ENCODE measurements around the gene SDK1.

The SDK1 gene

DNA sequence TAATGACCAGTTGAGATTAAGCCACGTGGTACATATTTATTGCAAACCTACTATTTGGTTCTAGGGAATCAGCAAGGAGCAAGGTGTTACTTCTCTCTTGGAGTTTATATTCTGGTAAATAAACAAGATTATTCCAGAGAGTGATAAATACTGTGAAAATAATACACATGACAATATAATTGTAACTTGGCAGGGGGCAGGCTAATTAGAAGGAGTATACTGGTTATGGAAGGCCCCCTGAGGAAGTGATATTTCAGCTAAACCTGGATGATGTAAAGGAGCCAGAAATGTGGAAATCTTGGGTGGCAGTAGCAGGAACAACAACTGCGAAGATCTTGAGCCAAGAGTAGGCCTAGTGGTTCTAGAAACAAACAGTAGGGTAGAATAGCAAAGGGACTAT is 111.8 kb downstream of the SDK1 start:
- no peak for DNase-seq (ENCODE audit: low read depth, low spot score)

DNA sequence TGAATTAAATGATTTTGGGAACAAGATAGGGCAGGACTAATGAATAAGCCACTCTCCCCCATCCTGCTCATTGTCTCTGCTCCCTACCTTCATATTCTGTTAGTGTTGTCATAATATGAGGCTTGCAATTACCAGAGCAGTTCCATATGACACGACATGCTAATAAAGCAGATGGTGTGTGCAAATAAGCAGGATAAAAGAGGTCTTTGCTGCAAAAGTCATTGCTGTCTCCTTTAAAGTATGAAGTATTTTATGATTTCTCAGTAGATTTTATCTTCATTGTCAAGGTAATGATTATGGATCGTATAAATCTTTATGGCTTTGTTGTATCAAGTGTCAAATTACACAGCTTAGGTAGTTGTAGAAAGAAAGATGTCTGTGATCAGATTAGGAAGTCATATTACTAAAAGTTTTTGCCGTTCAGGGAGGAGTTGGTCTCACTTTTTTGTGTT is 114.8 kb downstream of the SDK1 start:
- no peak for DNase-seq (ENCODE audit: low read depth, low spot score)

DNA sequence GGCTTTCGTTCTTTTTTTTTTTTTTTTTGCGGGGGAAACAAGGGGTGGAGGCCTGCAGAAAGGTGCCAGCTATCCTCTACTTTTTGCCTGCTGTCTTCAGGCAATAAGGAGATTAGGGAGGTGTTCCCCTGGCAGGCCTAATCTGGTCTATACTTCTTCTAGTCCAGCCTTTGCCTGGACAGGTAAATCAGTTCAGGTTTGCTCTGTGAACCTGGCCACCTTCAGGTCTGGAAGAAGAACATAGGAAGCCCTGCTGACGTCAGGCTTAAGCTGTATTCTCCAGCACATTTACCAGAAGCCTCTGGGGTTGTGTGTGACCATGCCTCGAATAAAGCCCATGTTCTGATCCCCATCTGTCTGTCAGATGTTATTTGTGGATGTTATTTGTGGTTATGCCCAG is 115.4 kb downstream of the SDK1 start:
- no peak for DNase-seq (ENCODE audit: low read depth, low spot score)

DNA sequence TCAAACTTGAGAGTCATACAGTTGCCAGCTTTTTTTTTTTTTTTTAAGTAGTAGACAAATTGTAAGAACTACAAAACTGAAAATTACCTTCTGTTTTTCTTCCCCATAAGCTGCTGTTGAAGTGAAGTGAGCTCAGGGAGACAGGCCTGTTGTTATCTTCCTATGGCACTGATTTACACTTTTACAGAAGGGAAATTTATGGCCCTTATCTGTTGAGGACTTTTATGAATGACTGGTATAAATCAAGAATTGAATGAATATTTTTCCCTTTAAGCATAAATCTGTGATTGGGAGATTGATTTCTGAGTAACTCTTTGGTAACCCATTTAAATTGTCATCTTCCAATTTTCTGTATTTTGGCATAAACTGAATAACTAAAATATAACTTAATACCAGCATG is 124.0 kb downstream of the SDK1 start:
- no peak for DNase-seq (ENCODE audit: low read depth, low spot score)

DNA sequence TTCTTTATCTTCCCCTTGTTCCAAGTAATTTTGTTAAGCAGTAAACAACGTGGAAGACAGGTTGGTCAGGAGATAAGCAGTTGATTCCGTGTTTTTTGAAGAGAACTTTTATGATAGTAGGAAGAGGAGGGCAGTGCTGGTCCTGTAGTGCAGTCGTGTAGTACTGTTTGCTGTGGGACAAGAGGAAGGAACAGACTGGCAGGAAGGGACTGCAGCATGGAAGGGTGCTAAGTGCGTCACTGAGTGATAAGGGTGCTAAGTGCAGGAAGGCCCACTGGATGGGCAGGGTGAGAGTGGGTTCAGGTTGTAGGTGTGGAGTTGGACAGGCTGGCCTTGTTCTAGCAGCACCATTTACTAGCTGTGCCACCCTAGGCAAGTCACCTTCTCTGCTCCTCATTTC is 125.0 kb downstream of the SDK1 start:
- no peak for DNase-seq (ENCODE audit: low read depth, low spot score)

DNA sequence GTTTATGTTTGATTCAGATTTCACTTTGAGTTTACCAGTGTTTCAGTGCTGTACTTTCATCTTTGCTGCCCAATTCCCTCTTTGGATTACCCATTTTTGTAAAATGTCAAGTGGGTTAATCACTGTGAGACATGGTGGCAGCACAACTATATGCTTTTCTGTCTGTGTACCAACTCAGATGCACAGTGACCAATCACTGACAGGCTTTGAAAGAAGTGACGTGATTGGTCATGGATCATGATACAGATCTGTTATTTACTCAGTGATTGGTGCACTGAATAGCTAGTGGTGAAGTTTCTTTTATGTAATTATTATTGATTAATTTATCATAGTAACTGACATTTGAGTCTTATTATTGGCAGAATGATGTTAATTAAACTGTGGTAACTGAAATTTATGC is 126.9 kb downstream of the SDK1 start:
- peak; percentile 11 for DNase-seq (ENCODE audit: low read depth, low spot score)

DNA sequence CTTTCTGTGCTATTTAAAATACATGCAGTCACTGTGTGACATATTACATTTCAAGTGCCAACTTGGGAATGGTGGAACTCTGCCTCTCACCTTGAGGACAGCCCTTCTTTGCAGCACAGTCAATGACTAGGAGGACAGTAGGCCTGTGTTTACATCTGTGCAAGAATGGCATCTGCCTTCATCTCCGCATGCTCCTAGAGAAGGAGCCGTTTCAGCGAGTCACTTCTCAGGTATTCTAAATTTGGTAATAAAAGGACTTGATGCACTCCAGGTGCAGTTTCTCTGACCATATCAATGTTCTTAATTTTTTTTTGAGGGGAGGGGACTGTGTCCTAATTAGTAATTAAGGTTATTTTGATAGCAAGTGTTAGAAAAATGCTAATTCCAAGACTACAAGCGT is 128.9 kb downstream of the SDK1 start:
- no peak for DNase-seq (ENCODE audit: low read depth, low spot score)

DNA sequence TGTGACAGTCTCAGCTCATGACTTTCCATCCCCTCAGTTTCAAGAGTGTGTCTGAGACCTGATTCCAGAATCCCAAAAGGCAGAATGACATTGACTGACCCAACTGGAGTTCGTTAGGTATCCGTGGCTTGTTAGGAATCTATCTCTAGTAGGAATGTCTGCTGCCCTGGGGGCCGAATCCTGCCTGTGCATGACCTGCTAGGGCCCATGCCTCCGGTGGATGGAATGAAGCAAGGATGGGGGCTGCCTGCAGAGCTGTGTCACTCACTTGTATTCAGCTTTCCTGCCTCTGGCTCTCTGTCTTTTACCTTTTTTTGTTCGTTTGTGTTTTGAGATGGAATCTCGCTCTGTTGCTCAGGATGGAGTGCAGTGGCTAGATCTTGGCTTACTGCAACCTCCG is 129.5 kb downstream of the SDK1 start:
- DNase-seq (ENCODE audit: low read depth, low spot score), result peak; percentile 18

DNA sequence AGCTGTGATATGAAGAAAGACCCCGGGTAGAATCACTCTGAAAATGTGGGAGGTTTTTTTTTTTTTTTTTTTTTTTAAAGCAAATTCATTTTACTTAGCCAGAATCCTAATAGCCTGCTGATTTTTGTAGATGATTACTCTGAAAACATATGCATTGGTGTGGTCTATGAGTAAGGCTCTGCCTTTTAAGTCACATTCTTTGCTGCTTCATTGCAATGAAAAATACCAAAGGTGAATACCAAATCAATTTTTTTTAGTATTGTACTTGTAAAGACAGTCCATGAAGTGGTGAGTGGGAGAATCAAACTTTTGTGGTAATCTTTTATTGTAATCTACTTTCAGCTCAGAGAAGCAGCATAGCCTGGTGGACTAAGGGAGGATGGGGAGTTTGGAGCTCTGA is 130.3 kb downstream of the SDK1 start:
- peak; percentile 30 for DNase-seq (ENCODE audit: low read depth, low spot score)

DNA sequence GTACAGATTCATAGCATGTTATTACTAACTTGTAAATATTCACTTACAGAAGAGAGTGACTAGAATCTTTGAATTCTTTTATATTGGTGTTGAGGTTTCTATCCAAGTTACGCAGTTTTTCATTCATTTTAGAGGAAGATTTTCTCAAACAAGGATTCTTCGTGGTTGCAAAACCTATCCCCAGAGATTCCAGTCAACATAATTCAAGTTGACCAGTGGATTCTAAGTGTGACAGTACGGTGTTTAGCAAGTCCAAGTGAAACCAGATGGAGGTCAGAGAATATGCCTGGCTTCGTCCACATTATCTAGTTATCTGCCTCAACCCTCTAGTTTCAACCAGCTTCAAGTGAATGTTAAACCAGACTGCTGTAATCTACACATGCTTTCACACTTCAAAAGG is 131.9 kb downstream of the SDK1 start:
- no peak for DNase-seq (ENCODE audit: low read depth, low spot score)

DNA sequence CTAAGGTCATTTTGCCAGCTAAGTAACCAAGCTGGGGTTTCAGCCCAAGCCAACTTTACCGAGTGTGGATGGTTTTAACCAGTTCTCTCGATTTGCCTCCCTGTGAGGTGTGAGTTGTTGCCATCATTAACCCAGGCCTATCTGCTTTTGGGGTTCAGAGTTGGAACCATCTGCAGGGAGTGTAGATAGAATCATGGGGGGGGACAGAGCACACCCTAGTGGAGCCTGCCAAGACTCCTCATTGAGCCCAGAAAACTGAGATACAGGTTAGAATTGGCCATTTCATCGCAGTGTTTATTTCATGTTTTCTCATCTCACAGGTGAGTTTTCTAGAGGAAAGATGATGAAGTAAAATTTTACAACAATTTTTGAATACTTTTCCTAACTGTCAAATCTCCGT is 133.6 kb downstream of the SDK1 start:
- DNase-seq (ENCODE audit: low read depth, low spot score), result no peak

DNA sequence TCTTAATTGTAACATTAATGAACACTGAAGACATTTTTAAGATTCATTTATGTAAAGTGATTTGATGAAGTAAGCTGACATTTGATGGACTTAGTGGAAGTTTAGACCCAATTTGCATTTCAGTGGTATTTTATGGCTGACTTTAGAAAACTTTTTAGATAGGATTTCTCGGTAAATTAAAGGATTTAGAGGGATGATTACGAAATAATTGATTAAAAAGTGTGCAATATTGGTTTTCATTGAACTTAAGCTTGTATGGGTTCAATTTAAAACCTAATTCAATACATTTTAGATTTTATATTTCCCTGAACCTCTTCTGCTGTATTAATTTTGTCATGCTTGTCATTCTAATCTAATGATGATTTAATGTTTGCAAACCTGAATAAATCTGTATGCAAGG is 135.1 kb downstream of the SDK1 start:
- DNase-seq (ENCODE audit: low read depth, low spot score), result no peak

DNA sequence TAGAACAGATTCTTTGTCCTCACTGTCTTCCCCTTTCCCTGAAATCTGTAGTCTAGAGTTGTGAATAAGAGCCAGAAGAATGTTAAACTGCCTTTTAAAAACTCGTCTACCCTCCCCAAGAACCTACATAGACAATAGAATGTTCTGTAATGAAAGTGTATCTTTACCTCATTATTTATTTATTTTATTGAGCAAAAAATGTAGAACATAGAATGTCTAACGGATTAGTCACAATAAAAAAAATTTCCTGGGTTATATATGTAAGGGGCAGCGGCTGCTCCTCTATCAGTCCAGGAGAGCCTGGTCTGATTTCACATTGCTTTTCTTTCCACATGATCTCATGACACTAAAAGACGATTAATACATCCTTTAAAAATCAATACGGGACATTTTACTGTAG is 135.7 kb downstream of the SDK1 start:
- DNase-seq (ENCODE audit: low read depth, low spot score), result peak; percentile 54

DNA sequence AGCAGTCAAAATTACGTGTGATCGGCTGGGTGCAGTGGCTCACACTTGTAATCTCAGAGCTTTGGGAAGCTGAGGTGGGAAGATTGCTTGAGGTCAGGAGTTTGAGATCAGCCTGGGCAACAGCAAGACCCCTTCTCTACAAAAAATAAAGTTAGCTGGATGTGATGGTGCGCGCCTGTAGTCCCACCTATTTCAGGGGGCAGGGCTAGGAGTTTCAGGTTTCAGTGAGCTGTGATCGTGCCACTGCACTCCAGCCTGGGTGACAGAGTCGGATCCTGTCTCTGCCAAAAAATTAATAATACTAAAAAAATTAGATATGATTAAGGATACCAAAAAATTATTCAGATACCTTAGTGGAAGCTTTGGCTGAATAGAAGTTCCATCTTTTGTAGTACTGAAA is 136.4 kb downstream of the SDK1 start:
- peak; percentile 23 for DNase-seq (ENCODE audit: low read depth, low spot score)

DNA sequence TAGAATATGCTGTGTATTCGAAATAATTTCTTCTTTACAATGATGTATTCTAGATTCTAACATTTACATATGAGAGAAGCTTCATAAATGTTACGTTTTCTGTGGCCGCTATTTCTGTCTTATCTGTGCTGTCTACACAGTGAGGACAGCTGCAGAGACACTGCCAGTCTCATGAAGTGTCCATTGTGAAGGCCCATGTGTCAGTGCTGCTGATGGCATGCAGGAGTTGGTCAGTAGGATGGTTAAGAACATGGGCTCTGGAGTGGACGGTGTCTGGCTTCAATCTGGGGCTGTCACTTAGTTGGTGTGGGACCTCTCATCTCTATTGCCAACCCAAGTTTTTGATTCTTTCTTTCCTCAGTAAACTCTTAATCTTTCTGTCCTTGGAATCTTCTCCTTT is 137.3 kb downstream of the SDK1 start:
- no peak for DNase-seq (ENCODE audit: low read depth, low spot score)

DNA sequence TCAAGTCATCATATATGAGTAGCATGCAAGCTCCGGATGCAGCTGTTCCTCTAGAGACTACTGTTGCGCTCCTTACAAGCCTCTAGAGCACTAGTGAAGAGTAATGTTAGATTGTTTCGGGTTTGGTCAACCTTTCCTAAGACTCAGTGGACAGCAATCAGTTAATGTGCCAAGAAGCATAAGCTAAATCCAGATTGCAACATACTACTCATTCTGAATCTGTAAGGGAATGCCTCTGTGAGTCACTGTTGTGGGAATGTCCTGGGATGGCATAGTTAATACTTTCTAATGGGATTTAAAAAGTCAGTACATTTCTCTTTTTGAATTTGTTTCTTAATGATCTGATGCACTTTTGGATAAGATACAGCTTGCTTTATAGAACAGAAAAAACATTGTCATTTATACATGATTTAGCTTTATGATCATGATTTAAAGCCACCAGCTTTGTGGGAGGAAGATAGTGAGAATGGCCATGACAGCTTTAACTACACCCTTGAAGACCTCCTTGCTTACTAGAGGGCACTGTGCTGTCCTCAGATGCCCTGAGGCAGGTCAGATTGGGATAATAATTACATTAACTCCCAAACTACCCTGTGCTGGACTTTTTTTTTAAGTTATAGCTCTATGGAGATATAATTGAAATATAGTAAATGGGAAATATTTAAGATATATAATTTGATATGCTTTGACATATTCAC is 138.4 kb downstream of the SDK1 start:
- DNase-seq (ENCODE audit: low read depth, low spot score), result peak; percentile 88

DNA sequence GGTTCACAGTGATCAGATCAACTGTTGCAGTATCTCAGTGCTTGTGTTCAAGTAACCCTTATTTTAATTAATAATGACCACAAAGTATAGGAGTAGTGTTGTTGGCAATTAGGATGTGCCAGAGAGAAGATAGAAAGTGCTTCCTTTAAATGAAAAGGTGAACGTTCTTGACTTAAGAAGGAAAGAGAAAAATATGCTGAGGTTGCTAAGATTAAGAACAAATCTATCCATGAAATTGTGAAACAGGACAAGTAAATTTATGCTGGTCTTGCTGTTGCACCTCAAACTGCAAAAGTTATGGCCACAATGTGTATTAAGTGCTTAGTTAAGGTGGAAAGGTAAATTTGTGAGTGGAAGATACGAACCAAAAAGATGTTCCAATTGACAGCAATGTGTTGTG is 139.5 kb downstream of the SDK1 start:
- DNase-seq (ENCODE audit: low read depth, low spot score), result no peak

DNA sequence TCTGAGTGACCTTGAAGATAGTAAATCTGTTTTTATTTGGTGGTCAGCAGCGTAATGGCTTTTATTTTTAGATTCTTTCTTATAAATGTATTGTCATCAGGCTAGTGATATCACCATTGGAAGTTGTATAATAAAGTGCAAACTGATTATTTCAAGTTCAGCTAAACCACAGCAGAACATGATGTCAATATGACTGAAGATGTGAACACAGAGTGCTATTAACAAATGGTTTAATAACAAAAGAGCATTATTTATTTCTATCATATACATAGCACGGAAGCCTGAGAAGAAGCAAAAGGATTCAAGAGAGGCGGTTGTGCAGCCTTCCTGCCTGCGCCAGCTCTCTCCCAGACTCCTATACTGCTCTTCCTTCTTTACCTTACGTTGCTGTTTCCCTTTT is 142.7 kb downstream of the SDK1 start:
- no peak for DNase-seq (ENCODE audit: low read depth, low spot score)

DNA sequence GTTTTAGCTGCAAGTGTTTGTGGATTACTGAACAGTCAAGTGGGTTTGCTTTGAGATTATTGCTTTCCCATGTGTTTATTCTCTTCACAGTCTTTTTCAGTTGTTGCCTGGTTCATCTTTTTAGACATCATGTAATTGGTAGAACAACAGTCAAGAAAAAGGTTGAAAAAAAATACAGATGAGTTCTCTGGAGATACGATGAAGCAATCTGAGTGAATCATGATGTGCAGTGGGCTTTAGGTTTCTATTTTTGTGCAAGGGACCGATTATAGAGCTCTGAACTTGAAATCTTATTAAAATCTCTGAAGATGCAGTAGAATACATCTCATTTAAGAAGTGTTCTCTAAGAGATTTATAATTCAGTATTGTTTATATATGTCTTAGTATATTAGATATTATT is 145.7 kb downstream of the SDK1 start:
- DNase-seq (ENCODE audit: low read depth, low spot score), result no peak

DNA sequence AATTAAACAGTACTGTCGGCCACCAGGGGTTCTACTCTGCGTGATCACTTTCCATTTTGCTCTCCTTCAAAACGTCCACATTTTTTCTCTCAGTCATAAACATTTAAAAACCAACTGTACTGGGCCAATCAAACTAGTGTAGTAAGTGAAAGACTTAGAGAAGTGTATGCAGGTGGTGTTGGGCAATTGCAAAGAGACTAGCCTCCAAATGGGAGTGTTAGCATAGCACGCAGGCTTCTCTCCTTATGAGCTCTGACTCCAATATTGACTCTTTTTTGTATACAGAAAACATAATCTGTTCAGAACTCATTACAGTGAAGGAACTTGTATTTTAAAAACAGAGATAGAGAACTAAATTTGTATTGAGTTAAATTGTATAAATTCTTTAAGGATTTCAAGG is 150.6 kb downstream of the SDK1 start:
- no peak for DNase-seq (ENCODE audit: low read depth, low spot score)

DNA sequence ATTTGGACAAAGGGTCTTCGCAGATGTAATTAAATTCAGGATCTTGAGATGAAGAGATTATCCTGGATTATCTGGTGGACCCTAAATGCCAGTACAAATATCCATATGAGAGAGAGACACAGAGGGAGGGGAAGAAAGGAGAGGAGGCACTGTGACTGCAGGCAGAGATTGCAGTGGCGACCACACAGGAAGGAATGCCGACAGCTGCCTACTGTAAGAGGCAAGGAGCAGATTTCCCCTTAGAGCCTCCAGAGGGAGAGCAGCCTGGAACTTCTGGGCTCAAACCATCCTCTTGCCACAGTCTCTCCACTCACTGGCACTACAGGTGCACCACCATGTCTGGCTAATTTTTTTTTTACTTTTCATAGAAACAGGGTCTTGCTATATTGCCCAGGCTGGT is 152.3 kb downstream of the SDK1 start:
- no peak for DNase-seq (ENCODE audit: low read depth, low spot score)

DNA sequence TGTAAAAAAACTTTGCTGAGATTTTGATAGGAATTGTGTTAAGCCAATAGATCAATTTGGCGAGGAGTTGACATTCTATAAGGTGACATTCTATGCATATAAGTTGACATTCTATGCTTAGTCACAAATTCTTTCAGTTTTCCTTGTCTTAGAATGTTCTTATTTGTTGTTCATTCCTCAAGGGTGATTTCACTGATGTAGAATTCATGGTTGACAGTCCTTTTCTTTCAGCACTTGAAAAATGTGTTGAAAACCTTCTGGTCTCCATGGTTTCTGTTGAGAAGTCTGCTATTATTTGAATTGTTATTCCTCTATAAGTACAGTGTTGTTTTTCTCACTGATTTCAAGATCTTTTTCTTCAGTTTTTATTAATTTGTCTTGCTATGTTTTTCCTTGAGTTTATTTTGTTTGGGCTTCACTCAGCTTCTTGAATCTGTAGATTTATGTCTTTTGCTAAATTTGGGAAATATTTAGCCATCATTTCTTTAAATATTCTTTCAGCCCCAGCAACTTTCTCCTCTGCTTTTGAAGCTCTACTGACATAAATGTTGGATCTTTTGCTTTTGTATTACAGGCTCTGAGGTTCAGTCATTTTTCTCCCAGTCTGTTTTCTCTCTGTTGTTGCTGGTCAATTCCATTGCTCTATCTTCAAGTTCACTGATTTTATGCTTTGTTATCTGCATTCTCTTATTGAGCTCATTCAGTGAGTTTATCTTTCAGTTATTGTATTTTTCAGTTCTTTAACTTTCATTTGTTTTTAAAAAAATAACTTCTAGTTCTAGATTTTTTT is 154.9 kb downstream of the SDK1 start:
- DNase-seq (ENCODE audit: low read depth, low spot score), result peak; percentile 70

DNA sequence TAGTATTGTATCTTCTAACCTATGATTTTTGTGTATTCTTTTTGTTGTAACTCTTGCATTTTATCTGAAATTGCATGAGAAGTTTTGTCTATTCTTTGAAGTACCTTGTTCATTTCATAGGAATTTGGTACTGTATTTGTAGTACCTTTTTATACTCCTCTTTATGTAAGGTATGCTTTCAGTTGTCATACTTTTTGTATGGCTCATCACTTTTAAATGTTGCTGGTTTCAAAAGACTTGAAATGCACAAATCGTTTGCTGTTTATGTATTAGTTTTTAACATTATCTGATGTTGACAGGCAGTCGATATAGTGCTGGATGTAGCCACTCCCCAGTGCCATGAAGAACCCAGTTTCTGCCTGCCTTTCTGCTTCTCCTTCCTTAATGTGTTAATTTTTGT is 158.1 kb downstream of the SDK1 start:
- no peak for DNase-seq (ENCODE audit: low read depth, low spot score)

Data from astrocyte of the hippocampus (primary cell).